Breast epithelium (tissue), 3 donors: ENCODE data around the gene ARL2BP.

Experiments used
- CTCF ChIP-seq, 3 donors: fragments of 450-650 bp; IDR thresholded peaks; one replicate each; pipeline ENCODE4 v1.5.1; 2016 to 2017; ENCODE audit warnings: antibody characterized with exemption in 3 of 3, mild to moderate bottlenecking in 3 of 3, moderate library complexity in 3 of 3
- POLR2A ChIP-seq: fragments of 450-650 bp; IDR thresholded peaks from one replicate; pipeline ENCODE4 v1.6.1; 2016; ENCODE audit warnings: antibody characterized with exemption, mild to moderate bottlenecking, moderate library complexity
- POLR2AphosphoS5 ChIP-seq, 3 donors: sonication (generic); formaldehyde crosslinking; IDR thresholded peaks; one replicate each; pipeline ENCODE4 v1.6.1; 2017; ENCODE audit warnings: antibody characterized with exemption in 3 of 3

- no peak for TF ChIP-seq POLR2AphosphoS5 (IDR thresholded peaks at IDR 0.05)
- TF ChIP-seq CTCF (IDR thresholded peaks at IDR 0.05): no peak
- TF ChIP-seq POLR2A: no peak
Measured at GRCh38 chr16:57283959-57284208, 38.8 kb downstream of the ARL2BP start.
